Stimulated activated CD4-positive, alpha-beta T cell treated with anti-CD3 and anti-CD28 coated beads, TNF-alpha, amount 100 ng/mL, for 4 hours (primary cell): ENCODE results near the gene TBX1.
"Not testable (repeated sequence)": the region's sequence is repeated elsewhere in the genome, so short reads cannot be mapped to it uniquely, and the experiment has no call there.

Experiments used
- DNase-seq, 3 experiments: peaks; one replicate each; pipeline ENCODE4 v3.0.0-alpha.2; 2020; ENCODE audit warnings: low read depth in 3 of 3

Gene TBX1

GRCh38 chr22:19765477-19766239 lies 5.1 kb downstream of the TBX1 start:
- DNase-seq, result peak in 1 of 3 experiments; percentile 4

GRCh38 chr22:19766240-19766510 lies 5.6 kb downstream of the TBX1 start:
- no peak for DNase-seq

- DNase-seq, result no peak
These were observed 6.2 kb downstream of the TBX1 start for GRCh38 chr22:19766511-19767426.

GRCh38 chr22:19767427-19768341 lies 7.1 kb downstream of the TBX1 start:
- DNase-seq, result no peak

GRCh38 chr22:19769393-19769715 lies 8.8 kb downstream of the TBX1 start:
- no peak for DNase-seq

GRCh38 chr22:19770349-19771220 lies 10.0 kb downstream of the TBX1 start:
- DNase-seq, result no peak

GRCh38 chr22:19772422-19772672 lies 11.8 kb downstream of the TBX1 start:
- no peak for DNase-seq

- no peak for DNase-seq
These were observed 12.3 kb downstream of the TBX1 start for GRCh38 chr22:19772673-19773469.

- no peak for DNase-seq
These were observed 13.0 kb downstream of the TBX1 start for GRCh38 chr22:19773470-19774040.

GRCh38 chr22:19774628-19775027 lies 14.1 kb downstream of the TBX1 start:
- no peak for DNase-seq

GRCh38 chr22:19775496-19776325 lies 15.1 kb downstream of the TBX1 start:
- no peak for DNase-seq

- DNase-seq, result no peak
These were observed 16.0 kb downstream of the TBX1 start for GRCh38 chr22:19776433-19777031.

- DNase-seq, result not testable (repeated sequence)
These were observed 16.6 kb downstream of the TBX1 start for GRCh38 chr22:19777192-19777591.

- DNase-seq, result no peak
These were observed 18.4 kb downstream of the TBX1 start for GRCh38 chr22:19779011-19779421.

- DNase-seq, result no peak
These were observed 19.2 kb downstream of the TBX1 start for GRCh38 chr22:19779685-19780268.

GRCh38 chr22:19782533-19782932 lies 22.0 kb downstream of the TBX1 start:
- DNase-seq, result no peak

- no peak for DNase-seq
These were observed 23.2 kb downstream of the TBX1 start for GRCh38 chr22:19783586-19784383.
